ENCODE results near the gene ARHGAP18.

The ARHGAP18 gene

DNA sequence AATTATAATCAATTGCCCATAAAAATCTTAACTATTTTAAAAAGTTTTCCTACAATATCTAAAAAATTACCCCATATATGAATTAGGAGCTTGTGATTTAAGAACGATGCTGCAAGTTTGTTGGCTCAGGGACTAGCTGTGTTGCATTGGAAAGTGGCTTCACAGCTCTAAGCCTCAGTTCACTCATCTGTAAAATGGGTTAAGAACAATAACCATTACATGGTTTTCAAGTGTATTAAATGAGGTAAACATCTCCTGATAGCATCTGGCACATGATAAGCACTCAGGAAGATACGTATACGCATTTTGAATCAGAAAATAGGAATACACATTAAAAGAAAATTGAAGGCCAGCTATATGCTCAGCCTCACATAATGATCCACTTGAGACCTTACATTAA lies 76.4 kb downstream of the ARHGAP18 start:
- no peaks in the 10 kb centered on the region for H3K9me2 ChIP-seq (replicated peaks; ENCODE audit: control insufficient read depth, low read length)
- no peaks in the 10 kb centered on the region for H3K27me3 ChIP-seq (ENCODE audit: control insufficient read depth, low read length)
- H3K9me3 ChIP-seq (ENCODE audit: control insufficient read depth, insufficient read depth, low read length): no peaks in the 10 kb centered on the region
- H3K79me2 ChIP-seq (ENCODE audit: control insufficient read depth, low read length): no peaks in the 10 kb centered on the region
- no peak overlapping the region for H3K4me2 ChIP-seq (ENCODE audit: low read length)
- no peaks in the 10 kb centered on the region for H3K4me1 ChIP-seq (ENCODE audit: control insufficient read depth, low read length)
- no peaks in the 10 kb centered on the region for H3K36me3 ChIP-seq (ENCODE audit: control insufficient read depth, low read length)
- TF ChIP-seq, protein P1, sequence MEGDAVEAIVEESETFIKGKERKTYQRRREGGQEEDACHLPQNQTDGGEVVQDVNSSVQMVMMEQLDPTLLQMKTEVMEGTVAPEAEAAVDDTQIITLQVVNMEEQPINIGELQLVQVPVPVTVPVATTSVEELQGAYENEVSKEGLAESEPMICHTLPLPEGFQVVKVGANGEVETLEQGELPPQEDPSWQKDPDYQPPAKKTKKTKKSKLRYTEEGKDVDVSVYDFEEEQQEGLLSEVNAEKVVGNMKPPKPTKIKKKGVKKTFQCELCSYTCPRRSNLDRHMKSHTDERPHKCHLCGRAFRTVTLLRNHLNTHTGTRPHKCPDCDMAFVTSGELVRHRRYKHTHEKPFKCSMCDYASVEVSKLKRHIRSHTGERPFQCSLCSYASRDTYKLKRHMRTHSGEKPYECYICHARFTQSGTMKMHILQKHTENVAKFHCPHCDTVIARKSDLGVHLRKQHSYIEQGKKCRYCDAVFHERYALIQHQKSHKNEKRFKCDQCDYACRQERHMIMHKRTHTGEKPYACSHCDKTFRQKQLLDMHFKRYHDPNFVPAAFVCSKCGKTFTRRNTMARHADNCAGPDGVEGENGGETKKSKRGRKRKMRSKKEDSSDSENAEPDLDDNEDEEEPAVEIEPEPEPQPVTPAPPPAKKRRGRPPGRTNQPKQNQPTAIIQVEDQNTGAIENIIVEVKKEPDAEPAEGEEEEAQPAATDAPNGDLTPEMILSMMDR (IDR thresholded peaks at IDR 0.05; ENCODE audit: low read depth, low read length, poor library complexity, severe bottlenecking): no peak
- no peak for TF ChIP-seq EZH2phosphoT487 (IDR thresholded peaks at IDR 0.05; ENCODE audit: borderline replicate concordance, low read length)
- H3F3A ChIP-seq (ENCODE audit: control insufficient read depth, insufficient read depth): no peaks in the 10 kb centered on the region
- no peak overlapping the region for H3K27ac ChIP-seq (ENCODE audit: low read depth, low read length)
- H3K4me3 ChIP-seq (ENCODE audit: low read length): no peak overlapping the region
- H4K20me1 ChIP-seq (ENCODE audit: control insufficient read depth, insufficient read depth, low read depth, low read length): no peaks in the 10 kb centered on the region

GRCh38 chr6:129632172-129632613 lies 77.8 kb downstream of the ARHGAP18 start:
- TF ChIP-seq, protein P1 (IDR thresholded peaks at IDR 0.05; ENCODE audit: low read depth, low read length, poor library complexity, severe bottlenecking): no peak
- TF ChIP-seq EZH2phosphoT487 (IDR thresholded peaks at IDR 0.05; ENCODE audit: borderline replicate concordance, low read length): no peak
- H3K9me2 ChIP-seq (replicated peaks; ENCODE audit: control insufficient read depth, low read length): no peaks in the 10 kb centered on the region
- no peaks in the 10 kb centered on the region for H3K9me3 ChIP-seq (ENCODE audit: control insufficient read depth, insufficient read depth, low read length)
- H3F3A ChIP-seq (ENCODE audit: control insufficient read depth, insufficient read depth): no peaks in the 10 kb centered on the region
- H3K27ac ChIP-seq (ENCODE audit: low read depth, low read length): no peak overlapping the region
- H4K20me1 ChIP-seq (ENCODE audit: control insufficient read depth, insufficient read depth, low read depth, low read length): no peaks in the 10 kb centered on the region
- no peaks in the 10 kb centered on the region for H3K36me3 ChIP-seq (ENCODE audit: control insufficient read depth, low read length)
- no peak overlapping the region for H3K4me2 ChIP-seq (ENCODE audit: low read length)
- no peaks in the 10 kb centered on the region for H3K27me3 ChIP-seq (ENCODE audit: control insufficient read depth, low read length)
- no peaks in the 10 kb centered on the region for H3K4me1 ChIP-seq (ENCODE audit: control insufficient read depth, low read length)
- no peaks in the 10 kb centered on the region for H3K79me2 ChIP-seq (ENCODE audit: control insufficient read depth, low read length)
- H3K4me3 ChIP-seq (ENCODE audit: low read length): no peak overlapping the region

GRCh38 chr6:129631070-129631469 lies 78.9 kb downstream of the ARHGAP18 start:
- TF ChIP-seq EZH2phosphoT487 (IDR thresholded peaks at IDR 0.05; ENCODE audit: borderline replicate concordance, low read length): no peak
- TF ChIP-seq, protein P1 (IDR thresholded peaks at IDR 0.05; ENCODE audit: low read depth, low read length, poor library complexity, severe bottlenecking): no peak
- Histone ChIP-seq H3K9me3 (ENCODE audit: control insufficient read depth, insufficient read depth, low read length) (no peaks in the 10 kb centered on the region), H3K79me2 (ENCODE audit: control insufficient read depth, low read length) (no peaks in the 10 kb centered on the region)

More at GRCh38 chr6:129631070-129631469, 78.9 kb downstream of the ARHGAP18 start:
- Histone ChIP-seq H3K27ac (ENCODE audit: low read depth, low read length) (no peak overlapping the region), H3K9me2 (replicated peaks; ENCODE audit: control insufficient read depth, low read length) (no peaks in the 10 kb centered on the region), H4K20me1 (ENCODE audit: control insufficient read depth, insufficient read depth, low read depth, low read length) (no peaks in the 10 kb centered on the region), H3K27me3 (ENCODE audit: control insufficient read depth, low read length) (no peaks in the 10 kb centered on the region), H3K4me1 (ENCODE audit: control insufficient read depth, low read length) (no peaks in the 10 kb centered on the region), H3F3A (ENCODE audit: control insufficient read depth, insufficient read depth) (no peaks in the 10 kb centered on the region), H3K4me3 (ENCODE audit: low read length) (no peak overlapping the region), H3K4me2 (ENCODE audit: low read length) (no peak overlapping the region), H3K36me3 (ENCODE audit: control insufficient read depth, low read length) (no peaks in the 10 kb centered on the region)
